ENCODE data around the gene SNUPN.

- TF ChIP-seq CTCF (IDR thresholded peaks at IDR 0.05; ENCODE audit: low read length): no peak
- no peak for TF ChIP-seq EZH2 (IDR thresholded peaks at IDR 0.05; ENCODE audit: borderline replicate concordance, low read length)
These were observed 19.5 kb downstream of the SNUPN start for GRCh38 chr15:75606026-75606425.
